ENCODE results near the gene HSPG2. TPM values are rescaled to one million over a fixed set of nuclear protein-coding genes. Genes with fewer than 3 reads are reported as not detected.

HSPG2 gene
- total and polyA plus RNA-seq, 9 of the 15 experiments (the other 6 are each of a cell fraction or from before 2014, with no cell fraction given) = 0.14 to 160 (median 15.7) TPM

- TF ChIP-seq ZBTB40 (IDR thresholded peaks at IDR 0.05) (peak; percentile 75), ZBTB40 (CRISPR knock-in tag; IDR thresholded peaks at IDR 0.05) (peak; percentile 62), SNRNP70 (optimal IDR thresholded peaks at IDR 0.05; ENCODE audit: low read depth, low read length) (no peak), ZBTB34 (CRISPR knock-in tag; IDR thresholded peaks at IDR 0.05) (peak; percentile 74; the same call in 1 of the 2 replicates), ATF7 (IDR thresholded peaks at IDR 0.05) (peak; percentile 94), CHCHD3 (CRISPR knock-in tag; IDR thresholded peaks at IDR 0.05) (peak; percentile 32; the same call in 1 of the 2 replicates), ZNF347 (CRISPR knock-in tag; IDR thresholded peaks at IDR 0.05; ENCODE audit: low read depth) (no peak), HDAC3 (IDR thresholded peaks at IDR 0.05; ENCODE audit: borderline replicate concordance, partially characterized antibody) (peak; percentile 100), ZNF780A (CRISPR knock-in tag; IDR thresholded peaks at IDR 0.05) (no peak), BMI1 (IDR thresholded peaks at IDR 0.05; ENCODE audit: low read length) (peak; percentile 79; the same call in 1 of the 2 replicates), ZNF830 (CRISPR knock-in tag; IDR thresholded peaks at IDR 0.05) (no peak; the same call in 1 of the 2 replicates), KLF6 (CRISPR knock-in tag; IDR thresholded peaks at IDR 0.05; ENCODE audit: borderline replicate concordance) (0 out of 2 replicates have a peak, but pooled peaks have one; percentile 13), PHB (CRISPR knock-in tag; IDR thresholded peaks at IDR 0.05) (no peak; the same call in 1 of the 2 replicates), RB1 (IDR thresholded peaks at IDR 0.05; ENCODE audit: low read depth) (peak; percentile 12; the same call in 1 of the 2 replicates), SIRT6 (IDR thresholded peaks at IDR 0.05; ENCODE audit: low read depth, low read length) (no peak), ZNF134 (CRISPR knock-in tag; conservative IDR thresholded peaks at IDR 0.05) (no peak; the same call in 1 of the 2 replicates)
Observed at GRCh38 chr1:21904704-21905520, 32.2 kb downstream of the HSPG2 start (continued).
